Measurements from ENCODE around the gene USF1. TPM values are rescaled to one million over a fixed set of nuclear protein-coding genes. Genes with fewer than 3 reads are reported as not detected.

Gene USF1
- polyA plus RNA-seq, 1 of the 3 experiments (the other 2 are of a cell fraction) = 43.1 TPM

- H3K4me1 ChIP-seq (ENCODE audit: control insufficient read depth in 1 of 2, insufficient read depth in 2 of 2, low read depth in 1 of 2, low read length in 1 of 2) = peaks cover 0 to 7% of the 10 kb centered on the region in 2 experiments; a peak in 2 of 4 replicates
- peak overlapping the region; percentile 93 to 99 for H3K27ac ChIP-seq (ENCODE audit: low read depth in 2 of 2, low read length in 1 of 2)
- H3K4me2 ChIP-seq = peak overlapping the region; percentile 90
- no peak for DNase-seq
- peaks cover 5% of the 10 kb centered on the region for H3F3A ChIP-seq (replicated peaks; ENCODE audit: insufficient read depth)
- no peaks in the 10 kb centered on the region for H3K9me3 ChIP-seq
- H3K9me2 ChIP-seq = no peaks in the 10 kb centered on the region
- no peak for TF ChIP-seq ZBTB33 (IDR thresholded peaks at IDR 0.05; ENCODE audit: borderline replicate concordance, low read depth)
- TF ChIP-seq NRF1 (IDR thresholded peaks at IDR 0.05; ENCODE audit: low read depth, low read length) = no peak
- no peak for TF ChIP-seq POLR2AphosphoS5 (IDR thresholded peaks at IDR 0.05; ENCODE audit: low read depth, low read length)
- no peak for TF ChIP-seq TAF1 (IDR thresholded peaks at IDR 0.05; ENCODE audit: borderline replicate concordance, low read depth, low read length)
- TF ChIP-seq ELF1 (IDR thresholded peaks at IDR 0.05) = no peak
- H3K4me3 ChIP-seq (ENCODE audit: low read depth in 2 of 2, low read length in 1 of 2) = peak overlapping the region; percentile 69 to 75
- no peaks in the 10 kb centered on the region for H3K27me3 ChIP-seq (ENCODE audit: insufficient read depth)
- ChIA-PET CTCF (interaction anchor here (3.2 kb wide), 1 partner anchor 52 kb away, joined by 26 read pairs; no protein-coding TSS in a partner anchor), POLR2A (interaction anchor here (1.4 to 3.2 kb wide), 2 partner anchors 73 to 109 kb away, joined by 3 to 12 read pairs; partner anchors contain the start of genes NIT1, PFDN2 and UFC1)
- H2AFZ ChIP-seq (ENCODE audit: low read depth) = peak overlapping the region; percentile 80
- H4K20me1 ChIP-seq (ENCODE audit: insufficient read depth) = no peaks in the 10 kb centered on the region
- peak overlapping the region; percentile 76 for H3K9ac ChIP-seq
- H3K79me2 ChIP-seq (ENCODE audit: insufficient read depth) = peaks cover 22% of the 10 kb centered on the region
- H3K36me3 ChIP-seq (replicated peaks in 1 of 2; ENCODE audit: control insufficient read depth in 1 of 2, insufficient read depth in 2 of 2, low read length in 1 of 2) = peaks cover 19 to 33% of the 10 kb centered on the region in 2 experiments
These were observed 1.3 kb downstream of the USF1 start for GRCh38 chr1:161044535-161044907.

GRCh38 chr1:161039546-161039945 lies 6.2 kb downstream of the USF1 start:
- CTCF ChIA-PET = interaction anchor here (0.6 to 6.9 kb wide), 6 partner anchors 8 to 641 kb away, joined by 3 to 43 read pairs (median 6); partner anchors contain the start of gene KLHDC9
- Histone ChIP-seq H4K20me1 (ENCODE audit: insufficient read depth) (no peaks in the 10 kb centered on the region), H2AFZ (ENCODE audit: low read depth) (no peak overlapping the region), H3K9ac (no peak overlapping the region), H3F3A (replicated peaks; ENCODE audit: insufficient read depth) (peaks cover under 1% of the 10 kb centered on the region), H3K9me3 (no peaks in the 10 kb centered on the region), H3K36me3 (replicated peaks in 1 of 2; ENCODE audit: control insufficient read depth in 1 of 2, insufficient read depth in 2 of 2, low read length in 1 of 2) (peaks cover 19 to 36% of the 10 kb centered on the region in 2 experiments), H3K79me2 (ENCODE audit: insufficient read depth) (peaks cover 21% of the 10 kb centered on the region), H3K9me2 (no peaks in the 10 kb centered on the region), H3K4me3 (ENCODE audit: low read depth in 2 of 2, low read length in 1 of 2) (no peak overlapping the region), H3K27ac (ENCODE audit: low read depth in 2 of 2, low read length in 1 of 2) (no peak overlapping the region), H3K4me1 (ENCODE audit: control insufficient read depth in 1 of 2, insufficient read depth in 2 of 2, low read depth in 1 of 2, low read length in 1 of 2) (peaks cover 0 to 8% of the 10 kb centered on the region in 2 experiments; a peak in 2 of 4 replicates), H3K27me3 (ENCODE audit: insufficient read depth) (no peaks in the 10 kb centered on the region), H3K4me2 (no peak overlapping the region)
- POLR2A ChIA-PET = no interaction called here
- DNase-seq = no peak
- 85% methylated on average over 4 of the region's 5 CpGs for WGBS (ENCODE audit: low lambda C conversion rate)
- TF ChIP-seq MAX (IDR thresholded peaks at IDR 0.05; ENCODE audit: low read depth) (no peak), GABPA (IDR thresholded peaks at IDR 0.05; ENCODE audit: low read depth) (no peak), FOSL2 (IDR thresholded peaks at IDR 0.05; ENCODE audit: borderline replicate concordance, low read depth) (no peak), RFX5 (IDR thresholded peaks at IDR 0.05; ENCODE audit: low read length) (no peak), FOXJ3 (CRISPR knock-in tag; IDR thresholded peaks at IDR 0.05) (no peak), USF1 (IDR thresholded peaks at IDR 0.05; ENCODE audit: borderline replicate concordance, low read depth) (no peak), POLR2AphosphoS5 (IDR thresholded peaks at IDR 0.05; ENCODE audit: low read depth, low read length) (no peak), JUND (IDR thresholded peaks at IDR 0.05) (no peak), CTCF (IDR thresholded peaks at IDR 0.05) (no peak), RCOR1 (IDR thresholded peaks at IDR 0.05; ENCODE audit: low read length) (no peak), RAD21 (IDR thresholded peaks at IDR 0.05; ENCODE audit: low read length) (no peak), FOXM1 (IDR thresholded peaks at IDR 0.05; ENCODE audit: low read depth) (no peak), IRF3 (IDR thresholded peaks at IDR 0.05; ENCODE audit: low read depth, low read length) (no peak)
